ENCODE results near the gene BOD1L2. TPM values are rescaled to one million over a fixed set of nuclear protein-coding genes. Genes with fewer than 3 reads are reported as not detected.

Gene BOD1L2
- total RNA-seq, 1 donor from 2014 or later = not detected

DNA sequence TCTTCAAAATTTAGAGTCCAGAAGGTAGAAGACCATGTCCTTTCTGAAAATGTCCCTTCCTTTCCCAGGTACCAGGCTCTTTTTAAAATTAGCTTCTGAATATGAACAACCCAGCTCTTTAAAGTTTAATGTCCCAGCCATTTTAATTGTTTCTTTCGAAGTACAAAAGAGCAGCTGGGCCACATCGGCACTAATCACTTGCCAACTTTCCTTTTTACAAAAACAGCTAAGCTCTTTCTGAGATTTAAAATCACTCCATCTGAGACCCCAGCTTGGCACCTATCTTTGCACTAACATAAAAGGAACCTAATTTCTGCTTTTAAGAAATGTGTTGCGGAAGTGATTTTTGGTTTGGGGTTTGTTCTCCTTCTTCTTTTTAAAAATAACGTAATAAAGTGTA is 2.6 kb downstream of the BOD1L2 start:
- Histone ChIP-seq H3K27me3 (ENCODE audit: control insufficient read depth in 3 of 3, insufficient read depth in 3 of 3, low read length in 3 of 3) (peaks cover 0 to 12% (median 2%) of the 10 kb centered on the region in 3 donors), H3K36me3 (ENCODE audit: control insufficient read depth in 3 of 3, insufficient read depth in 3 of 3, low read length in 3 of 3) (no peaks in the 10 kb centered on the region), H3K9me3 (ENCODE audit: control insufficient read depth in 3 of 3, low read length in 3 of 3) (no peaks in the 10 kb centered on the region), H3K27ac (ENCODE audit: low read depth, low read length) (no peak overlapping the region), H3K4me3 (ENCODE audit: low read length in 3 of 3) (no peak overlapping the region), H3K9ac (ENCODE audit: low read depth in 1 of 3, low read length in 3 of 3) (no peak overlapping the region), H3K4me1 (ENCODE audit: control insufficient read depth in 3 of 3, insufficient read depth in 3 of 3, low read length in 3 of 3) (peaks cover 3 to 4% (median 3%) of the 10 kb centered on the region in 3 donors)

- Histone ChIP-seq H3K4me1 (ENCODE audit: control insufficient read depth in 3 of 3, insufficient read depth in 3 of 3, low read length in 3 of 3) (peaks cover 3 to 4% (median 3%) of the 10 kb centered on the region in 3 donors), H3K36me3 (ENCODE audit: control insufficient read depth in 3 of 3, insufficient read depth in 3 of 3, low read length in 3 of 3) (no peaks in the 10 kb centered on the region), H3K27me3 (ENCODE audit: control insufficient read depth in 3 of 3, insufficient read depth in 3 of 3, low read length in 3 of 3) (peaks cover 0 to 12% (median 2%) of the 10 kb centered on the region in 3 donors), H3K4me3 (ENCODE audit: low read length in 3 of 3) (no peak overlapping the region), H3K27ac (ENCODE audit: low read depth, low read length) (no peak overlapping the region), H3K9me3 (ENCODE audit: control insufficient read depth in 3 of 3, low read length in 3 of 3) (no peaks in the 10 kb centered on the region), H3K9ac (ENCODE audit: low read depth in 1 of 3, low read length in 3 of 3) (no peak overlapping the region)
Observed at GRCh38 chr18:57150081-57150480, 3.2 kb downstream of the BOD1L2 start.

- no peak overlapping the region for H3K9ac ChIP-seq (ENCODE audit: low read depth in 1 of 3, low read length in 3 of 3)
- peaks cover 3 to 4% (median 3%) of the 10 kb centered on the region in 3 donors for H3K4me1 ChIP-seq (ENCODE audit: control insufficient read depth in 3 of 3, insufficient read depth in 3 of 3, low read length in 3 of 3)
- no peak overlapping the region for H3K27ac ChIP-seq (ENCODE audit: low read depth, low read length)
- no peaks in the 10 kb centered on the region for H3K36me3 ChIP-seq (ENCODE audit: control insufficient read depth in 3 of 3, insufficient read depth in 3 of 3, low read length in 3 of 3)
- H3K9me3 ChIP-seq (ENCODE audit: control insufficient read depth in 3 of 3, low read length in 3 of 3) = no peaks in the 10 kb centered on the region
- no peak overlapping the region for H3K4me3 ChIP-seq (ENCODE audit: low read length in 3 of 3)
- H3K27me3 ChIP-seq (ENCODE audit: control insufficient read depth in 3 of 3, insufficient read depth in 3 of 3, low read length in 3 of 3) = peaks cover 0 to 12% (median 0%) of the 10 kb centered on the region in 3 donors
Observed at GRCh38 chr18:57150828-57151227, 3.9 kb downstream of the BOD1L2 start.

DNA sequence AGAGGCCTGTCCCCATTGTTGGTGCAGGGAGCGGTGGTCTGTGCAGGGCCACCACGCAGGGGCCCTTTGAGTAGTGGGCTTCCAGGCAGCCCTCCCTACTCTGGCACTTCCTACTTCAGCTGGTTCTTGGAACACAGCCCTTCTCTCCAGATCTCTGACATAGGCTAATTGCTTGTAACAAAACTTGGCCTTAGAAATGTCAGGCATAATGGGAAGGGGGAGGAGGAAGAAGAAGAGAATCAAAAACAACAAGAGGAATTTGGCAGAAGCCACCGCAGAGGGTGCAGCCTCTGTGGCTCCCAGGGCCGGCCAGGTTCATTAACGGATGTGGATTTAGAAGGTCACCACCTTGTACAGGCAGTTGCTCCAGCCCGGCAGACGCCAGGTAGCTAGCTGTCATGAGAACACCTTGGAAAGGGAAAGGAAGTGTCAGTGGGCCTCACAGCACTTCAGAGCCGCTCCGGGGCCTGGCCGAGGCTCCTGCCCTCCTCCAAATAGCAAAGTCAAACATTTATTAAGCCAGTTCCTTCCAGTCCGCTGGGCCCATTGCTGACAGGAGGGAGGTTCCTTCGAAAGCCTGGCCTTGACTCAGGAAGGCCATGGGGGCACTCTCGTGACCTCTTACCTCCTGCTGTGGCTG is 7.4 kb downstream of the BOD1L2 start:
- Histone ChIP-seq H3K4me3 (ENCODE audit: low read length in 3 of 3) (no peak overlapping the region), H3K9me3 (ENCODE audit: control insufficient read depth in 3 of 3, low read length in 3 of 3) (no peaks in the 10 kb centered on the region), H3K27ac (ENCODE audit: low read depth, low read length) (no peak overlapping the region), H3K4me1 (ENCODE audit: control insufficient read depth in 3 of 3, insufficient read depth in 3 of 3, low read length in 3 of 3) (peaks cover 3 to 4% (median 3%) of the 10 kb centered on the region in 3 donors), H3K27me3 (ENCODE audit: control insufficient read depth in 3 of 3, insufficient read depth in 3 of 3, low read length in 3 of 3) (peaks cover 0 to 12% (median 4%) of the 10 kb centered on the region in 3 donors), H3K36me3 (ENCODE audit: control insufficient read depth in 3 of 3, insufficient read depth in 3 of 3, low read length in 3 of 3) (no peaks in the 10 kb centered on the region), H3K9ac (ENCODE audit: low read depth in 1 of 3, low read length in 3 of 3) (no peak overlapping the region)

DNA sequence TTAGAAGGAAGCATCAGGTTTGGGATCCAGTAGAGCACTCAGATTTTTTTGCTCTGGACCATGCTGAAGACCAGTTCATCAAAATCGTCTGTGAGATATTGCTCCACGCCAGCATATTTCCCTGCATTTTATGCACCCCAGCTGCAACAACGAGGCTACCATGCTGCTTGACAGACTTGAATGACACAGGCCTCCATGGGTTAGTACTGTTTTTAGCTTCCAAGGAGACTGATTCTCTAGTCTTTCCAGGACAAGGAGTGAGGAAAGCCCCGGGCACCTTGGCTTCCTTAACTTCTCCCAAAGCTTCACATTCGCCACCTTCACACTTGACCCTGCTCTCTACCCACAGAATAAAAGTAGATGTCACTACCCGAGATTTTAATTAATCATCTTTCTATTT is 17.5 kb downstream of the BOD1L2 start:
- Histone ChIP-seq H3K27ac (ENCODE audit: low read depth, low read length) (no peak overlapping the region), H3K4me3 (ENCODE audit: low read length in 3 of 3) (no peak overlapping the region), H3K9ac (ENCODE audit: low read depth in 1 of 3, low read length in 3 of 3) (no peak overlapping the region), H3K36me3 (ENCODE audit: control insufficient read depth in 3 of 3, insufficient read depth in 3 of 3, low read length in 3 of 3) (no peaks in the 10 kb centered on the region), H3K4me1 (ENCODE audit: control insufficient read depth in 3 of 3, insufficient read depth in 3 of 3, low read length in 3 of 3) (no peaks in the 10 kb centered on the region), H3K27me3 (ENCODE audit: control insufficient read depth in 3 of 3, insufficient read depth in 3 of 3, low read length in 3 of 3) (no peaks in the 10 kb centered on the region), H3K9me3 (ENCODE audit: control insufficient read depth in 3 of 3, low read length in 3 of 3) (peaks cover 0 to 9% (median 2%) of the 10 kb centered on the region in 3 donors)

DNA sequence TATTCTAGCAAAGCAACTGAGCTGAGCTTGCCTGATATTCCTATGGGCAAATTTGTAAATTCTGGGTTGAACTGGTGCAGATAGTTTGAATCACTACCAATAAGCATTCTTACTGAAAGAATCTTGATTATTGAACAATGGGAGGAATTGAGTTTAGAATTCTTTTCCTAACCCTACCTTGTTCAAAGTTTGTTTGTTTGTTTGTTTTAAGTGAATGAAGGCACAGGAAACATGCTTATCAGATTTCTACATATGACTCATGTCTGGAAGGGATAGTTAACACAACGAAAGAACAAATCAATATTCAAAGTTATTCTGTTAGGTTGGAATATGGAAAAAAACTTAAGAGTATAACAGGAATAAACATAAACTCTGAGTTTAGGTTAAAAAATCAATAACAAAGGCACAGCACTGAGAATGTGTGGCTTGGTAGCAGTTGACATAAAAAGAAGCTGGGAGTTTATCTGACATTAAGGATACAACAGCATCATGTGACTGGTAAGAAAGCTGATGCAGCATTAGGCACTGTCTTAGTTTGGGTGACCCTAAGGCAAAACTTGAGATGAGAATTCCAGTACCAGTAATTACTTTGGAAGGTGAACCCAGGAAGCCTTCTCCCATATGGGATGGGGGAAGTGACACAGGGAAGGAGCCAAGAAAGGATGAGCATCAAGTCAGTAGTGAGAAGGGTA is 20.9 kb downstream of the BOD1L2 start:
- peaks cover 0 to 9% (median 2%) of the 10 kb centered on the region in 3 donors for H3K9me3 ChIP-seq (ENCODE audit: control insufficient read depth in 3 of 3, low read length in 3 of 3)
- H3K36me3 ChIP-seq (ENCODE audit: control insufficient read depth in 3 of 3, insufficient read depth in 3 of 3, low read length in 3 of 3) = no peaks in the 10 kb centered on the region
- no peak overlapping the region for H3K9ac ChIP-seq (ENCODE audit: low read depth in 1 of 3, low read length in 3 of 3)
- H3K27me3 ChIP-seq (ENCODE audit: control insufficient read depth in 3 of 3, insufficient read depth in 3 of 3, low read length in 3 of 3) = peaks cover 0 to 4% (median 0%) of the 10 kb centered on the region in 3 donors
- H3K4me1 ChIP-seq (ENCODE audit: control insufficient read depth in 3 of 3, insufficient read depth in 3 of 3, low read length in 3 of 3) = no peaks in the 10 kb centered on the region
- H3K27ac ChIP-seq (ENCODE audit: low read depth, low read length) = no peak overlapping the region
- H3K4me3 ChIP-seq (ENCODE audit: low read length in 3 of 3) = no peak overlapping the region

DNA sequence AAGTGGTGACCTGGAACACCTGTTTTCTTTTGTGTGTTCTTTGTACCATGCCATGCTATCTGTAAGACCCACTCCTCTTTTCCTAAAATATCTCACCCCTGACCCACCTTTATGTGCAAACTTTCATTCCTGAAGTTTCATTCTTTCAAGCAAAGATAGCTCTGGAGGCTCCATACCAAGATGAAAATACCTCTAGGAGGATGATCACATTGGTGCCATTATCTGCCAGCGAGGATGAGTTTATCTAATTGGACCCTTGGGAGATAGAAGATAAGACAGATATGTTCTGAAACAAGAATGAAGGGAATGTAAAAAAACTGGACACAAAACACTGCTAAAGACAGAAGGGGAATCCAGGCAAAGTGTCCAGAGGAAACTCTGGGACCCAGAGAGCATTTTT is 24.1 kb downstream of the BOD1L2 start:
- Histone ChIP-seq H3K4me1 (ENCODE audit: control insufficient read depth in 3 of 3, insufficient read depth in 3 of 3, low read length in 3 of 3) (no peaks in the 10 kb centered on the region), H3K27ac (ENCODE audit: low read depth, low read length) (no peak overlapping the region), H3K4me3 (ENCODE audit: low read length in 3 of 3) (no peak overlapping the region), H3K9me3 (ENCODE audit: control insufficient read depth in 3 of 3, low read length in 3 of 3) (peaks cover 0 to 5% (median 0%) of the 10 kb centered on the region in 3 donors), H3K9ac (ENCODE audit: low read depth in 1 of 3, low read length in 3 of 3) (no peak overlapping the region), H3K36me3 (ENCODE audit: control insufficient read depth in 3 of 3, insufficient read depth in 3 of 3, low read length in 3 of 3) (no peaks in the 10 kb centered on the region), H3K27me3 (ENCODE audit: control insufficient read depth in 3 of 3, insufficient read depth in 3 of 3, low read length in 3 of 3) (peaks cover 0 to 4% (median 0%) of the 10 kb centered on the region in 3 donors)

- no peaks in the 10 kb centered on the region for H3K4me1 ChIP-seq (ENCODE audit: control insufficient read depth in 3 of 3, insufficient read depth in 3 of 3, low read length in 3 of 3)
- H3K4me3 ChIP-seq (ENCODE audit: low read length in 3 of 3) = no peak overlapping the region
- no peaks in the 10 kb centered on the region for H3K27me3 ChIP-seq (ENCODE audit: control insufficient read depth in 3 of 3, insufficient read depth in 3 of 3, low read length in 3 of 3)
- H3K9ac ChIP-seq (ENCODE audit: low read depth in 1 of 3, low read length in 3 of 3) = no peak overlapping the region
- no peak overlapping the region for H3K27ac ChIP-seq (ENCODE audit: low read depth, low read length)
- H3K36me3 ChIP-seq (ENCODE audit: control insufficient read depth in 3 of 3, insufficient read depth in 3 of 3, low read length in 3 of 3) = no peaks in the 10 kb centered on the region
- peaks cover 0 to 3% (median 0%) of the 10 kb centered on the region in 3 donors for H3K9me3 ChIP-seq (ENCODE audit: control insufficient read depth in 3 of 3, low read length in 3 of 3)
Observed at GRCh38 chr18:57175532-57175931, 28.6 kb downstream of the BOD1L2 start.

- Histone ChIP-seq H3K4me3 (ENCODE audit: low read length in 3 of 3) (no peak overlapping the region), H3K27ac (ENCODE audit: low read depth, low read length) (no peak overlapping the region), H3K27me3 (ENCODE audit: control insufficient read depth in 3 of 3, insufficient read depth in 3 of 3, low read length in 3 of 3) (peaks cover 0 to 2% (median 0%) of the 10 kb centered on the region in 3 donors), H3K36me3 (ENCODE audit: control insufficient read depth in 3 of 3, insufficient read depth in 3 of 3, low read length in 3 of 3) (no peaks in the 10 kb centered on the region), H3K9me3 (ENCODE audit: control insufficient read depth in 3 of 3, low read length in 3 of 3) (peaks cover 0 to 11% (median 8%) of the 10 kb centered on the region in 3 donors), H3K4me1 (ENCODE audit: control insufficient read depth in 3 of 3, insufficient read depth in 3 of 3, low read length in 3 of 3) (no peaks in the 10 kb centered on the region), H3K9ac (ENCODE audit: low read depth in 1 of 3, low read length in 3 of 3) (no peak overlapping the region)
Observed at GRCh38 chr18:57185434-57185833, 38.5 kb downstream of the BOD1L2 start.

GRCh38 chr18:57188851-57189557 is 42.1 kb downstream of the BOD1L2 start:
- Histone ChIP-seq H3K4me1 (ENCODE audit: control insufficient read depth in 3 of 3, insufficient read depth in 3 of 3, low read length in 3 of 3) (no peaks in the 10 kb centered on the region), H3K9ac (ENCODE audit: low read depth in 1 of 3, low read length in 3 of 3) (no peak overlapping the region), H3K27ac (ENCODE audit: low read depth, low read length) (no peak overlapping the region), H3K4me3 (ENCODE audit: low read length in 3 of 3) (no peak overlapping the region), H3K9me3 (ENCODE audit: control insufficient read depth in 3 of 3, low read length in 3 of 3) (peaks cover 0 to 9% (median 4%) of the 10 kb centered on the region in 3 donors), H3K27me3 (ENCODE audit: control insufficient read depth in 3 of 3, insufficient read depth in 3 of 3, low read length in 3 of 3) (peaks cover 0 to 2% (median 0%) of the 10 kb centered on the region in 3 donors), H3K36me3 (ENCODE audit: control insufficient read depth in 3 of 3, insufficient read depth in 3 of 3, low read length in 3 of 3) (no peaks in the 10 kb centered on the region)

Data from skeletal muscle tissue (tissue), 4 donors.